Thoracic aorta (tissue), 2 donors: ENCODE measurements around the gene DPCD. TPM values are rescaled to one million over a fixed set of nuclear protein-coding genes. Genes with fewer than 3 reads are reported as not detected.

Experiments
- ATAC-seq: fragments of 150-250 bp; one replicate; pipeline ENCODE4 v1.8.0; 2017; ENCODE audit warnings: low read depth; ENCODE audit not compliant: insufficient number of reproducible peaks, low FRiP score
- DNase-seq: peaks from one replicate; pipeline ENCODE4 v3.0.0-alpha.2; 2020; ENCODE audit warnings: low spot score
- H3K27ac ChIP-seq, 2 donors: fragments of 200-600 bp; sonication (generic); 1 replicate in 1 of 2; 2 replicates in 1 of 2; pipeline ENCODE4 v1.5.1; 2016; ENCODE audit warnings: mild to moderate bottlenecking in 2 of 2, moderate library complexity in 2 of 2
- H3K27me3 ChIP-seq: fragments of 200-600 bp; sonication (generic); replicated peaks from 2 replicates; pipeline ENCODE4 v1.6.0; 2016; ENCODE audit warnings: mild to moderate bottlenecking; ENCODE audit not compliant: insufficient read depth
- H3K36me3 ChIP-seq: fragments of 200-600 bp; sonication (generic); one replicate; pipeline ENCODE4 v1.5.1; 2016
- H3K4me1 ChIP-seq, 2 donors: fragments of 200-600 bp; sonication (generic); 1 replicate in 1 of 2; 2 replicates in 1 of 2; pipeline versions ENCODE4 v1.5.1 to v1.6.0; 2016; ENCODE audit warnings: low read depth in 2 of 2, mild to moderate bottlenecking in 1 of 2; ENCODE audit not compliant: control insufficient read depth in 1 of 2
- H3K4me3 ChIP-seq: fragments of 200-600 bp; sonication (generic); 2 replicates; pipeline ENCODE4 v1.5.1; 2016; ENCODE audit warnings: mild to moderate bottlenecking
- H3K9me3 ChIP-seq: fragments of 200-600 bp; sonication (generic); 2 replicates; pipeline ENCODE4 v1.5.1; 2016
- CTCF ChIP-seq: fragments of 200-600 bp; sonication (generic); IDR thresholded peaks from one replicate; pipeline ENCODE4 v1.5.1; 2019; ENCODE audit warnings: antibody characterized with exemption
- total RNA-seq, 2 donors: library from RNA; depleted of rRNA; stranded (reverse); fragments of >200 nt; gene quantifications; one replicate each; pipeline versions ENCODE4 v1.1.0 to v1.2.3, GENCODE V29; 2016

Gene DPCD
- total RNA-seq, 2 donors from 2014 or later, result 12.6 to 22.9 TPM

GRCh38 chr10:101639141-101639900 lies 51.2 kb downstream of the DPCD start:
- DNase-seq, result no peak
- ATAC-seq, result no peak
- no peak for TF ChIP-seq CTCF

GRCh38 chr10:101643546-101643945 lies 55.4 kb downstream of the DPCD start:
- H3K4me3 ChIP-seq, result no peak overlapping the region
- H3K27ac ChIP-seq, result no peak overlapping the region
- no peaks in the 10 kb centered on the region for H3K27me3 ChIP-seq
- H3K36me3 ChIP-seq, result no peaks in the 10 kb centered on the region
- no peak for DNase-seq
- no peaks in the 10 kb centered on the region for H3K9me3 ChIP-seq
- peaks cover 0 to 17% of the 10 kb centered on the region in 2 donors for H3K4me1 ChIP-seq
- no peak for ATAC-seq
- TF ChIP-seq CTCF, result no peak

More at GRCh38 chr10:101639141-101639900, 51.2 kb downstream of the DPCD start:
- peaks cover 8% of the 10 kb centered on the region for H3K36me3 ChIP-seq
- H3K27ac ChIP-seq, result no peak overlapping the region
- H3K27me3 ChIP-seq, result no peaks in the 10 kb centered on the region
- no peaks in the 10 kb centered on the region for H3K4me1 ChIP-seq
- no peak overlapping the region for H3K4me3 ChIP-seq
- H3K9me3 ChIP-seq, result no peaks in the 10 kb centered on the region

GRCh38 chr10:101644002-101644401 lies 55.9 kb downstream of the DPCD start:
- H3K36me3 ChIP-seq, result no peaks in the 10 kb centered on the region
- DNase-seq (no peak), ATAC-seq (no peak)
- no peaks in the 10 kb centered on the region for H3K27me3 ChIP-seq
- no peak for TF ChIP-seq CTCF
- no peak overlapping the region for H3K27ac ChIP-seq
- no peak overlapping the region for H3K4me3 ChIP-seq
- H3K4me1 ChIP-seq, result peaks cover 0 to 17% of the 10 kb centered on the region in 2 donors
- no peaks in the 10 kb centered on the region for H3K9me3 ChIP-seq

- no peak for TF ChIP-seq CTCF
- Histone ChIP-seq H3K4me1 (peaks cover 0 to 17% of the 10 kb centered on the region in 2 donors), H3K27me3 (no peaks in the 10 kb centered on the region), H3K27ac (no peak overlapping the region), H3K9me3 (no peaks in the 10 kb centered on the region), H3K36me3 (peaks cover 2% of the 10 kb centered on the region), H3K4me3 (no peak overlapping the region)
- ATAC-seq (no peak), DNase-seq (no peak)
Observed at GRCh38 chr10:101645659-101646058, 57.5 kb downstream of the DPCD start.

DNA sequence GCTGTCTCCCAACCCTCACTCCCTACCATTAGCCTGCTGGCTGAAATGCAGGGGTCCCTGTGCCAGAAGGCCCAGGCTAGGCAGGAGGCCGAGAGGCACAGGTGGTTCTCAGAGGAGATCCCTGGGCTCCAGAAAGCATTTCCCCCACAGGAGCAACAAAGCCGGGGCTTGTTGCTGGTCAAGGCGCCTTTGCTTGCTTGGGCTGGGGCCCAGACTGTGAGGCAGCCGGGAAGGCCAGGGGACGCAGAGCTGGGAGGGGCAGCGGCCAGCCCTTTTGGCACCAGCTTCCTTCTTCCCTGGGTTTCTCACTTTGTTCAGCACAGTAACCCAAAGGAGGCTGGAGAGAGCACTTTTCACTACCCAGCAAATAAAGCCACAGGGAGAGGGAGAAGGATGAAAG lies 58.2 kb downstream of the DPCD start:
- no peak overlapping the region for H3K4me3 ChIP-seq
- ATAC-seq (no peak), DNase-seq (no peak)
- H3K27ac ChIP-seq, result no peak overlapping the region
- peaks cover 6% of the 10 kb centered on the region for H3K36me3 ChIP-seq
- no peaks in the 10 kb centered on the region for H3K27me3 ChIP-seq
- TF ChIP-seq CTCF, result no peak
- H3K4me1 ChIP-seq, result peaks cover 0 to 17% of the 10 kb centered on the region in 2 donors
- no peaks in the 10 kb centered on the region for H3K9me3 ChIP-seq
